Small intestine (tissue), 7 donors: ENCODE results near the gene KDM4B. TPM values are rescaled to one million over a fixed set of nuclear protein-coding genes. Genes with fewer than 3 reads are reported as not detected.

ENCODE experiments used
- DNase-seq, 2 donors: peaks; one replicate each; pipeline versions ENCODE4 v3.0.0 to v3.0.0-alpha.2; 2013
- FAIRE-seq: peaks from 2 replicates; lab custom pipeline; 2012; peaks lifted over from hg19 to GRCh38; lab: Jason Lieb, UNC
- H3K27ac ChIP-seq, 3 donors: one replicate each; pipeline ENCODE4 v1.5.1; 2013; ENCODE audit warnings: low read length in 2 of 3, mild to moderate bottlenecking in 2 of 3, control low read depth in 1 of 3, inconsistent platforms in 1 of 3, low read depth in 1 of 3, moderate library complexity in 1 of 3
- H3K27me3 ChIP-seq, 3 donors: one replicate each; pipeline ENCODE4 v1.6.1; 2013; ENCODE audit warnings: low read length in 3 of 3, inconsistent platforms in 1 of 3; ENCODE audit not compliant: control insufficient read depth in 3 of 3, insufficient read depth in 3 of 3
- H3K36me3 ChIP-seq, 3 donors: one replicate each; pipeline ENCODE4 v1.6.1; 2013; ENCODE audit warnings: low read length in 3 of 3, inconsistent platforms in 1 of 3, low read depth in 1 of 3, mild to moderate bottlenecking in 1 of 3, moderate library complexity in 1 of 3; ENCODE audit not compliant: control insufficient read depth in 3 of 3, insufficient read depth in 2 of 3
- H3K4me1 ChIP-seq, 3 donors: one replicate each; pipeline ENCODE4 v1.6.1; 2013; ENCODE audit warnings: low read length in 2 of 3, inconsistent platforms in 1 of 3, low read depth in 1 of 3, mild to moderate bottlenecking in 1 of 3, moderate library complexity in 1 of 3; ENCODE audit not compliant: control insufficient read depth in 3 of 3, insufficient read depth in 2 of 3
- H3K4me3 ChIP-seq, 3 donors: one replicate each; pipeline ENCODE4 v1.5.1; 2013; ENCODE audit warnings: low read length in 3 of 3, control low read depth in 1 of 3, inconsistent platforms in 1 of 3, low read depth in 1 of 3, mild to moderate bottlenecking in 1 of 3, moderate library complexity in 1 of 3
- H3K9me3 ChIP-seq, 2 donors: one replicate each; pipeline ENCODE4 v1.6.1; 2013; ENCODE audit warnings: low read depth in 1 of 2, low read length in 1 of 2; ENCODE audit not compliant: control insufficient read depth in 2 of 2, insufficient read depth in 1 of 2
- WGBS, 3 donors: extraction: QIAGEN DNeasy Blood & Tissue Kit; methylation state at CpG; one replicate each; pipeline ENCODE4 v1.1.7; 2013; 5-methylcytosine and 5-hydroxymethylcytosine counted together
- polyA plus RNA-seq, 4 donors: library from polyadenylated mRNA; stranded (reverse) in 3 of 4; unstranded in 1 of 4; fragments of 200-250 nt in 3 of 4; fragments of 120-200 nt in 1 of 4; gene quantifications; one replicate each; pipeline versions ENCODE4 v1.2.1 to v1.2.3, GENCODE V29; 2013
- donor health status: healthy with polysubstance abuse.
- donor health status: control.
- donor health status: control.
- donor health status: Bipolar disorder and iron deficiency.
- donor health status: healthy.

KDM4B gene
- polyA plus RNA-seq, 4 donors: 8.1 to 12.0 (median 10.6) TPM

GRCh38 chr19:5002143-5002542 is 33.2 kb downstream of the KDM4B start:
- Histone ChIP-seq H3K27ac (no peak overlapping the region), H3K27me3 (no peaks in the 10 kb centered on the region), H3K4me3 (no peak overlapping the region), H3K36me3 (peaks cover 0 to 38% (median 0%) of the 10 kb centered on the region in 3 donors), H3K9me3 (no peaks in the 10 kb centered on the region), H3K4me1 (no peaks in the 10 kb centered on the region)
- DNase-seq (no peak), FAIRE-seq (no peak)
- WGBS, 3 donors: 73 to 87% (median 75%) methylated on average over 4 of the region's 4 CpGs

- 87 to 90% (median 90%) methylated on average over 18 of the region's 18 CpGs for WGBS, 3 donors
- Histone ChIP-seq H3K27me3 (no peaks in the 10 kb centered on the region), H3K27ac (no peak overlapping the region), H3K9me3 (peaks cover 0 to 3% of the 10 kb centered on the region in 2 donors), H3K4me1 (no peaks in the 10 kb centered on the region), H3K36me3 (peaks cover 0 to 26% (median 0%) of the 10 kb centered on the region in 3 donors), H3K4me3 (no peak overlapping the region)
- DNase-seq (no peak), FAIRE-seq (no peak)
Observed at GRCh38 chr19:5003781-5004180, 34.9 kb downstream of the KDM4B start.

GRCh38 chr19:5005096-5005495 is 36.2 kb downstream of the KDM4B start:
- Histone ChIP-seq H3K27me3 (no peaks in the 10 kb centered on the region), H3K27ac (no peak overlapping the region), H3K36me3 (peaks cover 0 to 22% (median 0%) of the 10 kb centered on the region in 3 donors), H3K4me1 (no peaks in the 10 kb centered on the region), H3K9me3 (peaks cover 0 to 3% of the 10 kb centered on the region in 2 donors), H3K4me3 (no peak overlapping the region)
- DNase-seq (no peak), FAIRE-seq (no peak)
- 71 to 83% (median 73%) methylated on average over 4 to 5 of the region's 5 CpGs for WGBS, 3 donors

GRCh38 chr19:5006201-5006600 is 37.3 kb downstream of the KDM4B start:
- H3K4me3 ChIP-seq: no peak overlapping the region
- H3K27ac ChIP-seq: no peak overlapping the region
- H3K4me1 ChIP-seq: no peaks in the 10 kb centered on the region
- no peak for FAIRE-seq
- H3K36me3 ChIP-seq: peaks cover 0 to 18% (median 0%) of the 10 kb centered on the region in 3 donors
- WGBS, 3 donors: 83 to 88% (median 86%) methylated on average over 8 to 10 of the region's 10 CpGs
- H3K27me3 ChIP-seq: no peaks in the 10 kb centered on the region
- H3K9me3 ChIP-seq: peaks cover 0 to 3% of the 10 kb centered on the region in 2 donors
- no peak for DNase-seq

GRCh38 chr19:5006821-5007220 is 37.9 kb downstream of the KDM4B start:
- Histone ChIP-seq H3K36me3 (peaks cover 0 to 17% (median 0%) of the 10 kb centered on the region in 3 donors), H3K27me3 (no peaks in the 10 kb centered on the region), H3K27ac (no peak overlapping the region), H3K4me1 (no peaks in the 10 kb centered on the region), H3K9me3 (peaks cover 0 to 3% of the 10 kb centered on the region in 2 donors), H3K4me3 (no peak overlapping the region)
- DNase-seq (no peak), FAIRE-seq (no peak)
- WGBS, 3 donors: 90 to 92% (median 90%) methylated on average over 10 to 13 of the region's 13 CpGs

GRCh38 chr19:5011476-5012238 is 42.7 kb downstream of the KDM4B start:
- H3K27ac ChIP-seq: no peak overlapping the region

GRCh38 chr19:5012688-5013457 is 44.0 kb downstream of the KDM4B start:
- no peaks in the 10 kb centered on the region for H3K27me3 ChIP-seq
- no peaks in the 10 kb centered on the region for H3K4me1 ChIP-seq
- H3K36me3 ChIP-seq: peaks cover 0 to 30% (median 0%) of the 10 kb centered on the region in 3 donors
- DNase-seq (no peak), FAIRE-seq (no peak)
- no peak overlapping the region for H3K27ac ChIP-seq
- 94% methylated on average over 23 to 25 of the region's 25 CpGs for whole genome bisulfite sequencing, 3 donors
- H3K4me3 ChIP-seq: no peak overlapping the region
- peaks cover 0 to 1% of the 10 kb centered on the region in 2 donors for H3K9me3 ChIP-seq

More at GRCh38 chr19:5011476-5012238, 42.7 kb downstream of the KDM4B start:
- 88 to 92% (median 88%) methylated on average over 26 of the region's 26 CpGs for WGBS, 3 donors
- Histone ChIP-seq H3K36me3 (peaks cover 0 to 25% (median 0%) of the 10 kb centered on the region in 3 donors), H3K27me3 (no peaks in the 10 kb centered on the region), H3K9me3 (peaks cover 0 to 3% of the 10 kb centered on the region in 2 donors), H3K4me3 (no peak overlapping the region), H3K4me1 (no peaks in the 10 kb centered on the region)
- DNase-seq (no peak), FAIRE-seq (no peak)

- FAIRE-seq: no peak
- Histone ChIP-seq H3K27ac (no peak overlapping the region), H3K9me3 (no peaks in the 10 kb centered on the region), H3K4me3 (no peak overlapping the region), H3K27me3 (no peaks in the 10 kb centered on the region), H3K4me1 (no peaks in the 10 kb centered on the region), H3K36me3 (peaks cover 0 to 37% (median 0%) of the 10 kb centered on the region in 3 donors)
- DNase-seq: peak in 1 of 2 donors; percentile 65
- 69 to 88% (median 74%) methylated on average over 14 of the region's 14 CpGs for WGBS, 3 donors
Observed at GRCh38 chr19:5013761-5014160, 44.8 kb downstream of the KDM4B start.
